ENCODE data around the gene MRS2.

DNA sequence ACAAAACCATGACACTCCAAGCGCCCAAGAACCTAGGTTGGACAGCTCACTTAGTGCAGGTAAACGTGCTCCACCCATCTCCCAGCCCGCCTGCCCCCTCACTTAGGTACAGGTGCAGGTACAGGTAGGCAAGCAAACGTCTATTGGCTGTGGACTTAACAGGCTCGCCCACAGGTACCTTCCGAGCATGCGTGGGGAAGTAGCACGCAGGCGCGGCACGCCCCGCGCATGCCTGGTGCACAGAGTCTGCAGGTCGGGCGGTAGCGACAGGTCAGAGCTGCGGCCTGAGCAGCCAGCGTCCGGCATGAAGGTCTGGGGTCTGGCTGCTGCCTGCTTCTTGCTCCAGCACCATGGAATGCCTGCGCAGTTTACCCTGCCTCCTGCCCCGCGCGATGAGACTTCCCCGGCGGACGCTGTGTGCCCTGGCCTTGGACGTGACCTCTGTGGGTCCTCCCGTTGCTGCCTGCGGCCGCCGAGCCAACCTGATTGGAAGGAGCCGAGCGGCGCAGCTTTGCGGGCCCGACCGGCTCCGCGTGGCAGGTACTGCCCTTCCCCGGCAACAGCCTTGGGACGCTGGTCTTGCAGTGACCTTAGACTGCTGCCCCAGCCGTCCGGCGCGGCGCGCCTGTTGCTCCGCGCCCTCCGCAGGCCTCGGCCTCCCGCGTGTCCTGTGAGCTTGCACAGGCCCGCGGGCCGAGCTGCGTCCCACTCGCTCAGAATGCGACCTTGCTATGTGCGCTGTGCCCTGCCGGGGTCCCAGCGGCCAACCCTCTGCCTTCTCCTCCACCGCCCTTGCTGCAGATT lies at the start of gene MRS2:
- TF ChIP-seq CTCF (IDR thresholded peaks at IDR 0.05) = no peak
- TF ChIP-seq POLR2AphosphoS5 (IDR thresholded peaks at IDR 0.05) = peak; percentile 87 to 90
- TF ChIP-seq EP300 (IDR thresholded peaks at IDR 0.05) = no peak
- TF ChIP-seq POLR2A (IDR thresholded peaks at IDR 0.05; ENCODE audit: low read depth) = peak; percentile 40
